SJSA1 (cell line): Measurements from ENCODE around the gene GDNF. TPM values are rescaled to one million over a fixed set of nuclear protein-coding genes. Genes with fewer than 3 reads are reported as not detected.

Experiments used
- DNase-seq, 2 experiments: peaks; one replicate each; pipeline ENCODE4 v3.0.0-alpha.2; 2015 to 2020; ENCODE audit warnings: low spot score in 2 of 2, low read depth in 1 of 2
- H3K27ac ChIP-seq: fragments of 250-450 bp; sonication (Bioruptor Pico); 2 replicates; pipeline ENCODE4 v1.5.1; 2020; ENCODE audit warnings: mild to moderate bottlenecking, moderate library complexity
- H3K27me3 ChIP-seq: fragments of 250-450 bp; sonication (Bioruptor Pico); replicated peaks from 2 replicates; pipeline ENCODE4 v1.5.1; 2020; ENCODE audit warnings: mild to moderate bottlenecking, moderate library complexity
- H3K36me3 ChIP-seq: fragments of 250-450 bp; sonication (Bioruptor Pico); 2 replicates; pipeline ENCODE4 v1.5.1; 2020; ENCODE audit warnings: mild to moderate bottlenecking
- H3K4me1 ChIP-seq: fragments of 250-450 bp; sonication (Bioruptor Pico); replicated peaks from 2 replicates; pipeline ENCODE4 v1.6.1; 2021; ENCODE audit warnings: mild to moderate bottlenecking
- H3K4me3 ChIP-seq: fragments of 250-450 bp; sonication (Bioruptor Pico); 2 replicates; pipeline ENCODE4 v1.5.1; 2020; ENCODE audit warnings: mild to moderate bottlenecking
- H3K9me3 ChIP-seq: fragments of 250-450 bp; sonication (Bioruptor Pico); replicated peaks from 2 replicates; pipeline ENCODE4 v1.5.1; 2020; ENCODE audit warnings: mild to moderate bottlenecking
- total RNA-seq: library from RNA; depleted of rRNA; stranded (reverse); fragments of >200 nt; shearing (Covaris generic); gene quantifications from 2 replicates; pipeline ENCODE4 v1.2.3, GENCODE V29; 2014

GDNF gene
- total RNA-seq, 1 experiment from 2014 or later: 2.9 TPM

DNA sequence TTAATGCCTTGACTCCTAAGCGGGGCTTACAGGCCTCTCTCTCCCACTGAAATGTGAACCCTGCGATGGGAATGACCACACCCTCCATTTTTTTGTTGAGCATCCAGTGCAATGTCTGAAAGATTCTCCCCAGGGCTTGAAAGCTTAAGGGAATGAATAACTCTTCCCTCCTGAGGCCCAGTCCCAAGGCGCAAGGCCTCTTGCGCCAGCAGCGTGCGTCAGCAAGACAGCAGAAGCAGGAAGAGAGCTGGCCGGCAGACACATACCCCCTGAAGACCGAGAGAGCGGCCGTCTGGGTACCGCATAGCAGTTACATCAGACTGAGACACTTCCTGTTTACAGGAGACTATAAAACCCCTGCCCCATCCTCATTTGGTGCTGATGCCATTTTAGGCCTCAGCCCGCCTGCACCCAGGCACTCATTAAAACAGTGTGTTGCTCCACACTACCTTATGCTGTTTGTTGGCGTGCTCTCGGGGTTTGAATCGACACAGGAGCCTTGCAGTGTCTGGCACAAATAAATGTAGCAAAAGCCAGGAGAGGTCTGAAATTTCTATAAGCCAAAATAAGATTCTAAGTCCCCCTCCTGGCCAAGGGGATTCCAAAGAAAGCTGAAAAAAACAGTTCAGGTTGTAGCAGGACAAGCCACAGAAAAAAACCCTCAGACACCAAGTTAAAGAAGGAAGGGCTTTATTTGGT is 62.3 kb downstream of the GDNF start:
- Histone ChIP-seq H3K36me3 (peaks cover 5% of the 10 kb centered on the region; the same call in 1 of the 2 replicates), H3K4me3 (no peak overlapping the region), H3K27ac (peak overlapping the region; percentile 63)

GRCh38 chr5:37776826-37777225 is 63.0 kb downstream of the GDNF start:
- H3K9me3 ChIP-seq: peaks cover 13% of the 10 kb centered on the region; the same call in 1 of the 2 replicates
- H3K27me3 ChIP-seq: no peaks in the 10 kb centered on the region
- H3K4me3 ChIP-seq: no peak overlapping the region
- H3K4me1 ChIP-seq: peaks cover 36% of the 10 kb centered on the region
- peak; percentile 43 to 44 for DNase-seq
- peak overlapping the region; percentile 63 for H3K27ac ChIP-seq
- peaks cover 5% of the 10 kb centered on the region; the same call in 1 of the 2 replicates for H3K36me3 ChIP-seq

More for the DNA sequence above, 62.3 kb downstream of the GDNF start:
- H3K27me3 ChIP-seq: no peaks in the 10 kb centered on the region
- H3K4me1 ChIP-seq: peaks cover 28% of the 10 kb centered on the region
- DNase-seq: peak; percentile 29 to 52
- peaks cover 13% of the 10 kb centered on the region; the same call in 1 of the 2 replicates for H3K9me3 ChIP-seq

- peaks cover 5% of the 10 kb centered on the region; the same call in 1 of the 2 replicates for H3K36me3 ChIP-seq
- DNase-seq: no peak
- H3K27ac ChIP-seq: no peak overlapping the region
- no peaks in the 10 kb centered on the region for H3K27me3 ChIP-seq
- H3K9me3 ChIP-seq: peaks cover 13% of the 10 kb centered on the region; the same call in 1 of the 2 replicates
- H3K4me3 ChIP-seq: no peak overlapping the region
- H3K4me1 ChIP-seq: peaks cover 52% of the 10 kb centered on the region
These were observed 64.8 kb downstream of the GDNF start for GRCh38 chr5:37774912-37775483.

DNA sequence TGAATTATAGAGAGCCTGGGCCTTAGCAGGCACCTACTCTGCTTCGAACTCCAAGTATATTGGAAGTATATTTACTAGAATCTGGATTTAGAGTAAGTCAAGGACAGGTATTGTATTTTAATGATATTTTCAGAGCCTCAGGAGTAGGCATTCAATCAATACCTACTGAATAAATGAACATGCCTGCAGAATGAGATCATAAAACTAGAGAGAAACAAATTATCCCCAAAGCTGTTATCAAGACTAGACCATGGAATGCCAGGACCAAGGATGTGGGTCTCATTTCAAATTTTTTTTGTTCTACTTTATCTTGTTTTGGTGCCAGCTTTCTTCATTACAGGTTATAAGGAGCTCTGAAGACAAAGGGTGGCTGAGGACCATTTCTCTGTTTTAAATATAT is 66.0 kb downstream of the GDNF start:
- H3K36me3 ChIP-seq: peaks cover 5% of the 10 kb centered on the region; the same call in 1 of the 2 replicates
- peak overlapping the region; percentile 96; the same call in 1 of the 2 replicates for H3K27ac ChIP-seq
- no peak for DNase-seq
- H3K9me3 ChIP-seq: peaks cover 13% of the 10 kb centered on the region; the same call in 1 of the 2 replicates
- H3K4me1 ChIP-seq: peaks cover 58% of the 10 kb centered on the region
- no peak overlapping the region for H3K4me3 ChIP-seq
- no peaks in the 10 kb centered on the region for H3K27me3 ChIP-seq

DNA sequence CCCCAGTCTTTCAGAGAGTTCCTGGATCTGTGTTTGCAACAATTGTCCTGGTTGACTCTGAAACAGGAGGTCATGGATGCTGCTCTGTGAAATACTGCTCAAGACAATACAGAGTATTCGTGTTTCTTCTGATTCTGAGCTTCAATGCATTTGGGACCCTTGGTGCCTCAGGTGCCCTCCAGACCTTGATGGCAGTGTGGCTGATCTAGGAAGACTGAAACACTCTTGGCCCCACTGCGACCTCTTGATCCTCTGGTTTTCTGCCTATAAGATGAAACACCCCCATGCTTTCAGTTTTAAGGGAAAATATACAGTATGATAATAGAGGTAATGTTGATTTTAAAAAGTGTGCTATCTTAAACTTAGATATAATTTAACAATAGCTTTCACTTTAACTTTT is 67.6 kb downstream of the GDNF start:
- no peak for DNase-seq
- Histone ChIP-seq H3K27ac (peak overlapping the region; percentile 96), H3K4me3 (no peak overlapping the region), H3K4me1 (peaks cover 51% of the 10 kb centered on the region), H3K9me3 (peaks cover 13% of the 10 kb centered on the region; the same call in 1 of the 2 replicates), H3K27me3 (no peaks in the 10 kb centered on the region), H3K36me3 (peaks cover 5% of the 10 kb centered on the region; the same call in 1 of the 2 replicates)

GRCh38 chr5:37771731-37772130 is 68.1 kb downstream of the GDNF start:
- Histone ChIP-seq H3K36me3 (peaks cover 5% of the 10 kb centered on the region; the same call in 1 of the 2 replicates), H3K4me3 (no peak overlapping the region), H3K27me3 (no peaks in the 10 kb centered on the region), H3K27ac (peak overlapping the region; percentile 96), H3K9me3 (peaks cover 13% of the 10 kb centered on the region; the same call in 1 of the 2 replicates), H3K4me1 (peaks cover 46% of the 10 kb centered on the region)
- peak; percentile 95 to 98 for DNase-seq

GRCh38 chr5:37771203-37771611 is 68.6 kb downstream of the GDNF start:
- peaks cover 43% of the 10 kb centered on the region for H3K4me1 ChIP-seq
- H3K36me3 ChIP-seq: peaks cover 5% of the 10 kb centered on the region; the same call in 1 of the 2 replicates
- H3K9me3 ChIP-seq: peaks cover 13% of the 10 kb centered on the region; the same call in 1 of the 2 replicates
- peak overlapping the region; percentile 76 for H3K27ac ChIP-seq
- DNase-seq: peak in 1 of 2 experiments; percentile 51
- H3K27me3 ChIP-seq: no peaks in the 10 kb centered on the region
- no peak overlapping the region for H3K4me3 ChIP-seq

GRCh38 chr5:37770786-37771185 is 69.1 kb downstream of the GDNF start:
- H3K27me3 ChIP-seq: no peaks in the 10 kb centered on the region
- peak overlapping the region; percentile 76 for H3K27ac ChIP-seq
- H3K4me3 ChIP-seq: no peak overlapping the region
- DNase-seq: no peak
- H3K4me1 ChIP-seq: peaks cover 41% of the 10 kb centered on the region
- H3K36me3 ChIP-seq: peaks cover 5% of the 10 kb centered on the region; the same call in 1 of the 2 replicates
- peaks cover 13% of the 10 kb centered on the region; the same call in 1 of the 2 replicates for H3K9me3 ChIP-seq

DNA sequence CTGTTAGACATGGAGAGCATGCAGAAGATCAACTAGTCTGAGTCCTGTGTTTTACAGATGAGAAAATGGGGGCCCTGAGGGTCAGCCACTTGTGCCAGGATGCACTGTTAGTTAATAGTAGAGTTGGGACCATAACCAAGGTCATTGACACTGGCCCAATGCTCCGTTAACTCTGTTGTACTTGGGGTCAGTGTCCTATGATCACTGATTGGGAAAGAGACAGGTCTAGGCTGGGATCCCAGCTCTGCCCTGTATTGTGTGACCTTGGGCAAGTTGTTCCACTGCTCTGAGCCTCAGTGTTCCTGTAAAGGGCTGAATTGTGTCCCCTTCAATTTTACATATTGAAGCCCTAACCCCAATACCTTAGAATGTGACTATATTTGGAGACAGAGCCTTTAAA is 70.0 kb downstream of the GDNF start:
- Histone ChIP-seq H3K4me1 (peaks cover 41% of the 10 kb centered on the region), H3K27me3 (no peaks in the 10 kb centered on the region), H3K4me3 (no peak overlapping the region), H3K9me3 (peaks cover 11% of the 10 kb centered on the region; the same call in 1 of the 2 replicates), H3K36me3 (peaks cover 5% of the 10 kb centered on the region; the same call in 1 of the 2 replicates), H3K27ac (peak overlapping the region; percentile 76)
- DNase-seq: no peak

DNA sequence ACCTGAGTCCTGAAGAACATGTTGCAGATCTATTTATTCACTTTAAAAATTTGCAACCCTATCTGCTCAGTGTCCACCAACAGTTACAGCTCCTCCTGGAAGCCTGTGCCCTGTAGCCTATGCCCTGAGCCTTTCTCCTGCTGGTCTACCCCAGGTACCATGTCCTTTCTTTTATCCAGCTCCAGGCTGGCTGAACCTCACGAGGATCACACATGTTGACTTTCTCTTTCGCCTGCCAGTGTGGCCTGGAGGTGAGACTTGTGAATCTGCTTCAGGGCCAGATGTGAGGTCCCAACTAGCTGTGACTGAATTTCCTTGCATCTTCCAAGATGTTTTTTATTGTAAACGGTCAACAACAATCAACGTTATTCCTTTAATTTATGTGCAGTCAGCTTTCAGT is 70.7 kb downstream of the GDNF start:
- H3K4me1 ChIP-seq: peaks cover 41% of the 10 kb centered on the region
- no peak overlapping the region for H3K4me3 ChIP-seq
- DNase-seq: no peak
- no peaks in the 10 kb centered on the region for H3K27me3 ChIP-seq
- H3K36me3 ChIP-seq: peaks cover 5% of the 10 kb centered on the region; the same call in 1 of the 2 replicates
- no peak overlapping the region for H3K27ac ChIP-seq
- H3K9me3 ChIP-seq: peaks cover 5% of the 10 kb centered on the region; the same call in 1 of the 2 replicates

- peaks cover 2% of the 10 kb centered on the region; the same call in 1 of the 2 replicates for H3K9me3 ChIP-seq
- no peak for DNase-seq
- H3K4me1 ChIP-seq: peaks cover 37% of the 10 kb centered on the region
- H3K27ac ChIP-seq: no peak overlapping the region
- H3K36me3 ChIP-seq: peaks cover 5% of the 10 kb centered on the region; the same call in 1 of the 2 replicates
- H3K27me3 ChIP-seq: no peaks in the 10 kb centered on the region
- H3K4me3 ChIP-seq: no peak overlapping the region
These were observed 71.5 kb downstream of the GDNF start for GRCh38 chr5:37768371-37768770.

DNA sequence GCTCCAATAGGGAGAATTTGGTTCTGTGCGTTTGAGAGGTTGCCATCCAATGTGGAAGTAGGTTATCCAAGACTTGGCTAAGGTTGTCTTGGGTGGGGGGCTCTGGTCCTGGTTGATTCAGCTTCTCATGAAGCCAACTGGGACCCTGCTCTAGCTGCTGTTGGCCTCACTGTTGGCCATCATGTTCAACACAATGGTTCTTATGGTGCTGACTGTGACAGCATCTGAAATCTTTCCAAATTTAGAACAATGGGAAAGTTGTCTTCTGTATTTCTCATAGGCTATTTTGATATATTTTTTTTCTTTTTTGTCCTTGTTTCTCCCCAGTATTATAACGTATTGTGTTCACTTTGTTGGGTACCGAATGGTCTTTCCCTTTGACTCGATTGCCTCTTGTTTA is 71.9 kb downstream of the GDNF start:
- DNase-seq: no peak
- Histone ChIP-seq H3K4me1 (peaks cover 33% of the 10 kb centered on the region), H3K4me3 (no peak overlapping the region), H3K36me3 (peaks cover 2% of the 10 kb centered on the region; the same call in 1 of the 2 replicates), H3K27ac (no peak overlapping the region), H3K9me3 (no peaks in the 10 kb centered on the region; the same call in 1 of the 2 replicates), H3K27me3 (no peaks in the 10 kb centered on the region)

DNA sequence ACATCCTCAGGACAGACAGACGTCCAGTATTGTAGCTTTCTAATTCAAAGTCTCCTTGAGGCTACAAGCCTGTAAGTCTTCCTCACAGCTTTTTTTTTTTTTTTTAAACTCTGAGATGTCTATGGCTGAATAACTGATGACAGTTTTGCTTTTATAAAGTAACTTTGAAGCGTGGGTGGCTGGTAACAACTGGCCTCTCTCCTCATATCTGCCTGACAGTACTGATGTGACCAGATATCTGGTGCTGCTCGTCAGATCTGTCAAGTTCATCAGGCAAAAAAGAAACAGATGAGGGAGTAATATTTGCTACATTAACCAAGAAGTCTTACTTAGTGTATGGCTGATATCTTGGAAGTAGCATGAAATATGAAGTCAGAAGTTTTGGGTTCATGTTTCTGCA is 72.6 kb downstream of the GDNF start:
- DNase-seq: no peak
- no peaks in the 10 kb centered on the region for H3K9me3 ChIP-seq
- no peak overlapping the region for H3K27ac ChIP-seq
- no peak overlapping the region for H3K4me3 ChIP-seq
- H3K4me1 ChIP-seq: peaks cover 26% of the 10 kb centered on the region
- H3K36me3 ChIP-seq: no peaks in the 10 kb centered on the region
- no peaks in the 10 kb centered on the region for H3K27me3 ChIP-seq
